Liver (tissue), 9 donors: ENCODE measurements around the gene CMIP. TPM values are rescaled to one million over a fixed set of nuclear protein-coding genes. Genes with fewer than 3 reads are reported as not detected.
A peak's percentile ranks its signal among the peaks of the same experiment; 100 is the strongest.

Experiments
- DNase-seq: peaks from one replicate; pipeline ENCODE4 v3.0.0-alpha.2; 2017; ENCODE audit warnings: low spot score
- H3K27ac ChIP-seq, 2 donors: one replicate each; pipeline ENCODE4 v1.7.0; 2013; ENCODE audit warnings: inconsistent platforms in 2 of 2, low read length in 2 of 2, control low read depth in 1 of 2, low read depth in 1 of 2, mild to moderate bottlenecking in 1 of 2
- H3K27me3 ChIP-seq, 4 donors: one replicate each; pipeline versions ENCODE4 v1.6.1 to v1.7.0; 2013; ENCODE audit warnings: low read length in 3 of 4, inconsistent platforms in 1 of 4, mild to moderate bottlenecking in 1 of 4, moderate library complexity in 1 of 4; ENCODE audit not compliant: control insufficient read depth in 4 of 4, insufficient read depth in 4 of 4
- H3K36me3 ChIP-seq, 4 donors: one replicate each; pipeline versions ENCODE4 v1.6.1 to v1.7.0; 2013; ENCODE audit warnings: low read length in 3 of 4, mild to moderate bottlenecking in 3 of 4, low read depth in 1 of 4, moderate library complexity in 1 of 4; ENCODE audit not compliant: control insufficient read depth in 4 of 4, insufficient read depth in 3 of 4
- H3K4me1 ChIP-seq, 4 donors: one replicate each; pipeline versions ENCODE4 v1.6.1 to v1.7.0; 2013; ENCODE audit warnings: low read length in 3 of 4, mild to moderate bottlenecking in 3 of 4, moderate library complexity in 1 of 4; ENCODE audit not compliant: control insufficient read depth in 4 of 4, insufficient read depth in 4 of 4
- H3K4me3 ChIP-seq, 3 donors: one replicate each; pipeline versions ENCODE4 v1.6.1 to v1.7.0; 2013; ENCODE audit warnings: low read length in 3 of 3, control low read depth in 1 of 3, low read depth in 1 of 3, mild to moderate bottlenecking in 1 of 3
- H3K9ac ChIP-seq, 2 donors: one replicate each; pipeline ENCODE4 v1.7.0; 2013; ENCODE audit warnings: low read length in 2 of 2, mild to moderate bottlenecking in 2 of 2, moderate library complexity in 2 of 2, control low read depth in 1 of 2, low read depth in 1 of 2
- H3K9me3 ChIP-seq, 4 donors: one replicate each; pipeline versions ENCODE4 v1.6.1 to v1.7.0; 2013; ENCODE audit warnings: low read length in 3 of 4; ENCODE audit not compliant: control insufficient read depth in 4 of 4
- FOXA1 ChIP-seq: IDR thresholded peaks from 2 replicates; pipeline ENCODE4 v1.6.1; 2016; ENCODE audit warnings: antibody characterized with exemption
- FOXA2 ChIP-seq: IDR thresholded peaks from 2 replicates; pipeline ENCODE4 v1.6.1; 2016; ENCODE audit warnings: antibody characterized with exemption
- GABPA ChIP-seq, 2 donors: IDR thresholded peaks in 1 of 2; conservative IDR thresholded peaks in 1 of 2; 2 replicates each; pipeline ENCODE4 v1.6.1; 2016; ENCODE audit warnings: antibody characterized with exemption in 2 of 2, mild to moderate bottlenecking in 1 of 2, moderate library complexity in 1 of 2
- HNF4A ChIP-seq, 2 donors: conservative IDR thresholded peaks; 2 replicates each; pipeline ENCODE4 v1.6.1; 2016; ENCODE audit warnings: antibody characterized with exemption in 2 of 2, mild to moderate bottlenecking in 2 of 2
- HNF4G ChIP-seq: IDR thresholded peaks from 2 replicates; pipeline ENCODE4 v1.6.1; 2016; ENCODE audit warnings: antibody characterized with exemption
- JUND ChIP-seq, 2 donors: IDR thresholded peaks; 2 replicates each; pipeline ENCODE4 v1.6.1; 2016; ENCODE audit warnings: antibody characterized with exemption in 2 of 2
- MAX ChIP-seq: IDR thresholded peaks from 2 replicates; pipeline ENCODE4 v1.6.1; 2016; ENCODE audit warnings: antibody characterized with exemption
- NR2F2 ChIP-seq: IDR thresholded peaks from 2 replicates; pipeline ENCODE4 v1.6.1; 2016; ENCODE audit warnings: antibody characterized with exemption
- RAD21 ChIP-seq, 2 donors: IDR thresholded peaks; 2 replicates each; pipeline ENCODE4 v1.6.1; 2016; ENCODE audit warnings: antibody characterized with exemption in 2 of 2, mild to moderate bottlenecking in 2 of 2
- REST ChIP-seq: IDR thresholded peaks from 2 replicates; pipeline ENCODE4 v1.6.1; 2016; ENCODE audit warnings: antibody characterized with exemption, mild to moderate bottlenecking
- TAF1 ChIP-seq: conservative IDR thresholded peaks from 2 replicates; pipeline ENCODE4 v1.6.1; 2016; ENCODE audit warnings: antibody characterized with exemption, mild to moderate bottlenecking
- YY1 ChIP-seq: IDR thresholded peaks from 2 replicates; pipeline ENCODE4 v1.6.1; 2016; ENCODE audit warnings: antibody characterized with exemption, mild to moderate bottlenecking
- ZBTB33 ChIP-seq: IDR thresholded peaks from 2 replicates; pipeline ENCODE4 v1.6.1; 2016; ENCODE audit warnings: antibody characterized with exemption
- WGBS: extraction: QIAGEN DNeasy Blood & Tissue Kit; methylation state at CpG from one replicate; pipeline ENCODE4 v1.1.7; 2013; 5-methylcytosine and 5-hydroxymethylcytosine counted together
- polyA plus RNA-seq, 2 donors: library from polyadenylated mRNA; stranded (reverse) in 1 of 2; unstranded in 1 of 2; fragments of 200-250 nt in 1 of 2; fragments of >200 nt in 1 of 2; fragmentation: Nextera tagmentation in 1 of 2; extraction: Ambion mirVana in 1 of 2; gene quantifications; one replicate each; pipeline versions ENCODE4 v1.2.1 to v1.2.3, GENCODE V29; 2013 to 2015
- total RNA-seq, 2 donors: library from RNA; depleted of rRNA; stranded (reverse); fragments of >200 nt; gene quantifications; one replicate each; pipeline ENCODE4 v1.2.3, GENCODE V29; 2014
- TF ChIP-seq, protein P1 (sequence below): IDR thresholded peaks from 2 replicates; pipeline ENCODE4 v1.6.1; 2016; ENCODE audit warnings: antibody characterized with exemption
- TF ChIP-seq, protein P2 (sequence below): fragments of 150-350 bp; IDR thresholded peaks from 2 replicates; pipeline ENCODE4 v1.5.1; 2017; ENCODE audit warnings: improper control_type of control experiment, low read depth, low read length; ENCODE audit not compliant: missing input control
- donor health status: healthy.
- donor health status: healthy.
- donor health status: healthy.
- donor health status: healthy.
- donor health status: healthy.

The CMIP gene
- total and polyA plus RNA-seq, 4 donors: 1.7 to 15.6 (median 10.1) TPM

- H3K27me3 ChIP-seq: no peaks in the 10 kb centered on the region
- TF ChIP-seq NR2F2: peak; percentile 50
- TF ChIP-seq, protein P1, sequence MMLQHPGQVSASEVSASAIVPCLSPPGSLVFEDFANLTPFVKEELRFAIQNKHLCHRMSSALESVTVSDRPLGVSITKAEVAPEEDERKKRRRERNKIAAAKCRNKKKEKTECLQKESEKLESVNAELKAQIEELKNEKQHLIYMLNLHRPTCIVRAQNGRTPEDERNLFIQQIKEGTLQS: no peak
- no peak overlapping the region for H3K9ac ChIP-seq
- H3K27ac ChIP-seq: peak overlapping the region in 1 of 2 donors; percentile 49
- H3K4me1 ChIP-seq: peaks cover 4 to 19% (median 13%) of the 10 kb centered on the region in 4 donors
- H3K4me3 ChIP-seq: no peak overlapping the region
- H3K36me3 ChIP-seq: peaks cover 0 to 2% (median 0%) of the 10 kb centered on the region in 4 donors
- no peak for DNase-seq
- 69% methylated on average over 8 of the region's 8 CpGs for WGBS
- H3K9me3 ChIP-seq: no peaks in the 10 kb centered on the region
These were observed 73.8 kb downstream of the CMIP start for GRCh38 chr16:81518439-81518757.

- H3K4me1 ChIP-seq: peaks cover 0 to 8% (median 4%) of the 10 kb centered on the region in 4 donors
- peaks cover 0 to 2% (median 0%) of the 10 kb centered on the region in 4 donors for H3K36me3 ChIP-seq
- TF ChIP-seq, protein P2, sequence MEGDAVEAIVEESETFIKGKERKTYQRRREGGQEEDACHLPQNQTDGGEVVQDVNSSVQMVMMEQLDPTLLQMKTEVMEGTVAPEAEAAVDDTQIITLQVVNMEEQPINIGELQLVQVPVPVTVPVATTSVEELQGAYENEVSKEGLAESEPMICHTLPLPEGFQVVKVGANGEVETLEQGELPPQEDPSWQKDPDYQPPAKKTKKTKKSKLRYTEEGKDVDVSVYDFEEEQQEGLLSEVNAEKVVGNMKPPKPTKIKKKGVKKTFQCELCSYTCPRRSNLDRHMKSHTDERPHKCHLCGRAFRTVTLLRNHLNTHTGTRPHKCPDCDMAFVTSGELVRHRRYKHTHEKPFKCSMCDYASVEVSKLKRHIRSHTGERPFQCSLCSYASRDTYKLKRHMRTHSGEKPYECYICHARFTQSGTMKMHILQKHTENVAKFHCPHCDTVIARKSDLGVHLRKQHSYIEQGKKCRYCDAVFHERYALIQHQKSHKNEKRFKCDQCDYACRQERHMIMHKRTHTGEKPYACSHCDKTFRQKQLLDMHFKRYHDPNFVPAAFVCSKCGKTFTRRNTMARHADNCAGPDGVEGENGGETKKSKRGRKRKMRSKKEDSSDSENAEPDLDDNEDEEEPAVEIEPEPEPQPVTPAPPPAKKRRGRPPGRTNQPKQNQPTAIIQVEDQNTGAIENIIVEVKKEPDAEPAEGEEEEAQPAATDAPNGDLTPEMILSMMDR: no peak
- TF ChIP-seq FOXA1 (no peak), JUND (IDR thresholded peaks at IDR 0.05) (no peak), RAD21 (IDR thresholded peaks at IDR 0.05) (peak in 1 of 2 donors; percentile 4), NR2F2 (peak; percentile 15), HNF4A (conservative IDR thresholded peaks at IDR 0.05) (no peak)
- no peak for DNase-seq
- no peaks in the 10 kb centered on the region for H3K27me3 ChIP-seq
- H3K9ac ChIP-seq: no peak overlapping the region
- WGBS: 85% methylated on average over 9 of the region's 9 CpGs
- peak overlapping the region in 1 of 2 donors; percentile 11 for H3K27ac ChIP-seq
- H3K9me3 ChIP-seq: no peaks in the 10 kb centered on the region
- no peak overlapping the region for H3K4me3 ChIP-seq
These were observed 74.9 kb downstream of the CMIP start for GRCh38 chr16:81519301-81520150.

GRCh38 chr16:81520151-81520470, 75.5 kb downstream of the CMIP start:
- peaks cover 0 to 2% (median 0%) of the 10 kb centered on the region in 4 donors for H3K36me3 ChIP-seq
- no peaks in the 10 kb centered on the region for H3K27me3 ChIP-seq
- H3K4me1 ChIP-seq: peaks cover 0 to 5% (median under 1%) of the 10 kb centered on the region in 4 donors
- H3K9ac ChIP-seq: no peak overlapping the region
- 94% methylated on average over 4 of the region's 4 CpGs for WGBS
- no peak for DNase-seq
- no peak overlapping the region for H3K4me3 ChIP-seq
- no peaks in the 10 kb centered on the region for H3K9me3 ChIP-seq
- H3K27ac ChIP-seq: peak overlapping the region in 1 of 2 donors; percentile 11
- TF ChIP-seq, protein P2: no peak
- TF ChIP-seq ZBTB33 (no peak), GABPA (IDR thresholded peaks at IDR 0.05 in 1 of 2, conservative IDR thresholded peaks at IDR 0.05 in 1 of 2) (no peak), TAF1 (no peak), FOXA2 (no peak), REST (no peak), HNF4G (no peak), MAX (no peak), NR2F2 (no peak), YY1 (no peak)
- TF ChIP-seq, protein P1: no peak
